ENCODE measurements around the gene CEMIP2.

The CEMIP2 gene

GRCh38 chr9:71769175-71770161 lies 1.2 kb upstream of the CEMIP2 start:
- peak in 1 of 2 experiments; percentile 53 for DNase-seq (ENCODE audit: low read depth in 2 of 2)

GRCh38 chr9:71767776-71768321 lies 464 bp downstream of the CEMIP2 start:
- no peak for DNase-seq (ENCODE audit: low read depth in 2 of 2)

GRCh38 chr9:71767163-71767775 lies 1.0 kb downstream of the CEMIP2 start:
- no peak for DNase-seq (ENCODE audit: low read depth in 2 of 2)

GRCh38 chr9:71766663-71767062 lies 1.6 kb downstream of the CEMIP2 start:
- DNase-seq (ENCODE audit: low read depth in 2 of 2), result no peak

- DNase-seq (ENCODE audit: low read depth in 2 of 2), result no peak
Measured at GRCh38 chr9:71765693-71766092, 2.6 kb downstream of the CEMIP2 start.

- no peak for DNase-seq (ENCODE audit: low read depth in 2 of 2)
Measured at GRCh38 chr9:71764891-71765290, 3.4 kb downstream of the CEMIP2 start.

- DNase-seq (ENCODE audit: low read depth in 2 of 2), result no peak
Measured at GRCh38 chr9:71764463-71764862, 3.9 kb downstream of the CEMIP2 start.

GRCh38 chr9:71763832-71764231 lies 4.5 kb downstream of the CEMIP2 start:
- DNase-seq (ENCODE audit: low read depth in 2 of 2), result no peak

- DNase-seq (ENCODE audit: low read depth in 2 of 2), result no peak
Measured at GRCh38 chr9:71762900-71763653, 5.2 kb downstream of the CEMIP2 start.

GRCh38 chr9:71761938-71762353 lies 6.4 kb downstream of the CEMIP2 start:
- no peak for DNase-seq (ENCODE audit: low read depth in 2 of 2)

GRCh38 chr9:71760901-71761300 lies 7.4 kb downstream of the CEMIP2 start:
- no peak for DNase-seq (ENCODE audit: low read depth in 2 of 2)

GRCh38 chr9:71758785-71759184 lies 9.5 kb downstream of the CEMIP2 start:
- no peak for DNase-seq (ENCODE audit: low read depth in 2 of 2)

- DNase-seq (ENCODE audit: low read depth in 2 of 2), result no peak
Measured at GRCh38 chr9:71758277-71758676, 10.0 kb downstream of the CEMIP2 start.

GRCh38 chr9:71756753-71757152 lies 11.6 kb downstream of the CEMIP2 start:
- DNase-seq (ENCODE audit: low read depth in 2 of 2), result no peak

- DNase-seq (ENCODE audit: low read depth in 2 of 2), result no peak
Measured at GRCh38 chr9:71755869-71756268, 12.4 kb downstream of the CEMIP2 start.

- DNase-seq (ENCODE audit: low read depth in 2 of 2), result no peak
Measured at GRCh38 chr9:71755230-71755629, 13.1 kb downstream of the CEMIP2 start.

GRCh38 chr9:71754151-71754550 lies 14.2 kb downstream of the CEMIP2 start:
- DNase-seq (ENCODE audit: low read depth in 2 of 2), result no peak

- no peak for DNase-seq (ENCODE audit: low read depth in 2 of 2)
Measured at GRCh38 chr9:71752928-71753327, 15.4 kb downstream of the CEMIP2 start.

GRCh38 chr9:71752352-71752751 lies 16.0 kb downstream of the CEMIP2 start:
- DNase-seq (ENCODE audit: low read depth in 2 of 2), result no peak

GRCh38 chr9:71748280-71748743 lies 20.0 kb downstream of the CEMIP2 start:
- no peak for DNase-seq (ENCODE audit: low read depth in 2 of 2)

GRCh38 chr9:71747576-71747975 lies 20.7 kb downstream of the CEMIP2 start:
- DNase-seq (ENCODE audit: low read depth in 2 of 2), result no peak

- no peak for DNase-seq (ENCODE audit: low read depth in 2 of 2)
Measured at GRCh38 chr9:71746758-71747125, 21.6 kb downstream of the CEMIP2 start.
